HG02759 (cell line): ENCODE results near the gene PCYT1B.
A peak's percentile ranks its signal among the peaks of the same experiment; 100 is the strongest.
"Not testable (repeated sequence)": the region's sequence is repeated elsewhere in the genome, so short reads cannot be mapped to it uniquely, and the experiment has no call there.

ENCODE experiments used
- ATAC-seq: cut with Tn5 transposase; IDR thresholded peaks from one replicate; pipeline ENCODE4 v1.9.1; 2021; ENCODE audit warnings: mild to moderate bottlenecking, moderate library complexity; ENCODE audit not compliant: unreplicated experiment

PCYT1B gene

DNA sequence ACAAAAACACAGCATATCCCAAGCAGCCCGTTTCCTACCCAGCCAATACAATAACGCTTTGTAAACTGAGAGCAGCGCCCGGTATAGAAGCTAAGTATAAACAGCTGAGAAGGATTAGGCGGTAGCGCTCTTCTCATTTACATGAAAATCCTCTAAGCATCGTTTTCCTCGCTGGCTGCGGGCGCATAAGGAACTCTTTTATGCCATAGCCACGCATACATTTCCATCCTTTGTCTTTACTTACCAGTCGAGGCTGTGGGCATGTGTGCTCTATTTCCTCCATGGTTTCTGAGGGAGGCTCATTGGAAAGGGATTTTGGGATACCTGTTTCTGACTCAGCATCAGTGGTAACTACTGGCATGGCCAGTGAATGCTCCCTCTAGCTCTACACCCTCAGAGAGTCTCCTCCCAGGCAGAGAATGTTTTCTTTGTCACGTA is 383 bp downstream of the PCYT1B start:
- peak; percentile 7 for ATAC-seq

DNA sequence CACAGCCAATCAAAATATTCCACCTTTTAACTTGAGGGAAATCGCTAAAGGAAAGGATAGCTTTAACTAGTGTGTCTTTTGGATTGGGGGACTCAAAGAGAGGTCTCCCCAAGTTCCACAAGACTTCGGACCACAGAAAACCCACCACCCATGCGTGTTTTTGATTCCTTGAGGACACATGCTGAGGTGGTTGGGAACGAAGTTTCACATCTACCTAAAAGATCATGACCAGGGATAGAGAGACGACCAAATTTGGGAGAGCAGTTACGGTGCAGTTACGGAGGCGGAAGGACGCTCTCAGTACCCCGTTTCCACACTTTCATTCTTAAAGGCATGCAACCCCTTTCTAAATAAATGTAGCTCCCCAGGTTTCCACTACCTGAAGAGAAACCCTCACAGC is 1.1 kb downstream of the PCYT1B start:
- no peak for ATAC-seq

DNA sequence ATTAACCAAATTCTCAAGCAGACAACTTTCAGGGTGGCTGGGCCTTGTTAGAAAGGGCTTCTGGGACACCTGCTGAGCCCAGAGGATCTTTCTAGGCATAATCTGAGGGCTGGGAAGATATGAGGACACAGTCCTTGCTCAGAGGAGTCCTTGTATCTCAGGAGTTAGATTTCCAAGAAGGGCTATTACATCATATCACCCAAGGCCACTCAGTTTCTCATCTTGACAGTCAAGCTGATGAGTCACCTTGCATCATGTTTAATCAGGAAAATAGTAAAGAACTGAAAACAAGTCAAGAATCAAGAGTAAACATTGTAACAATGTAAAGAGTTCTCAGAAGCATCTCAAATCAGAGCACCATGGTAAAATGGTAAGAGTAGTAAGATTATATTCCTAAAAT is 4.0 kb downstream of the PCYT1B start:
- no peak for ATAC-seq

DNA sequence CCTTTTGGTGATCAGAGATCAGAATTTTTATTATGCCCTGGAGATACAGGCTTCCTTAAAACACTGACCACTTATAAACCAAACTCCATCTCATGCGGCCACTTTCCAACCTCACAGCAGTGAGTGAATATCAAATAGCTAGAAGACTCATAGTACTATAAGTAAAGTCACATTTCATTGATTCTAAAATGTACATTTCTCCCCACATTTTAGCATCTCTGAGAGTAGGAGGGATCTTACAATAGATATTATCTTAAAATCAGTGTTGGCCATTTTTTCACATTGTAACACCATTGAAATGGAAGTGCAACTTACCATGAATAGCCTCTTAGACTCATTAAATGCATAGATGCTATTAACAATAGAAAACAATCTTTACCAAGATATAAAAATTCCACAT is 17.4 kb downstream of the PCYT1B start:
- no peak for ATAC-seq

DNA sequence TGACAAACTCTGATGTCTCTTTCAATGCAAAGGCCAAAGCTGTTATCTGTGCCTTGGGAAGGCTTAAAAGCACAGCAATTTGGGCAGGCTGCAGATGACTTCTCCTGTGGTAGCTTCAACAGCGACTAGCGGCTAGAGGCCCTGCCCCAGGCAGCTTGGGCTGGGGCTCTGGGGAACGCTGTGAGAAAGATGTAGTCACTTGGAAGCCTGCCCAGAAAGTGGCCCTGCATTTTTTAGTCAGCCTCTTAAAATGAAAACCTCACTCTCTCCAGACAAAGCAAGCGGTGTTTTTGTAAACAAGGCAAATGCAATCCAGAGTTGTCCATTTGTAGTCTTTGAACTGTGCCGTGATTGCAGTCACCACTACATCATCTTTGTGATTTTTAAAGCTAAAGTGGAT is 27.5 kb downstream of the PCYT1B start:
- no peak for ATAC-seq

DNA sequence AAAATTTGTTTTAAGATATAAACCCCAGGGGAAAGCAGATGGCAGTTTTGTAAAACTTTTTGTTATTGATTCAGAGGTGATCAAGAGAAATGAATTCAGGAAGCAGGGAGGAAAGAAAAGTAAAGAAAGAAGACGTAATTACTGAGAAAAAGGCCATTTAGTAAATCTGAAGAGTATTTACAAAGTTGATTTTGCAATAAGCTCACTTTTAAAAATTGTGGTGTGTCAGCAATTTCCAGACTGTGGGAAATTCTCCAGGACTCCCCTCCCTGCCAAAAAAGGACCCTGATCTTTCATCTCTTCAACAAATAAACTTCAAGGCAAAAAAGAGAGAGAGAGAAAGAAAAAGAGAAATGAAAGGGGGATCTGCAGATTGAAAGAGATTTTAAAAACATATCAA is 36.6 kb downstream of the PCYT1B start:
- no peak for ATAC-seq

DNA sequence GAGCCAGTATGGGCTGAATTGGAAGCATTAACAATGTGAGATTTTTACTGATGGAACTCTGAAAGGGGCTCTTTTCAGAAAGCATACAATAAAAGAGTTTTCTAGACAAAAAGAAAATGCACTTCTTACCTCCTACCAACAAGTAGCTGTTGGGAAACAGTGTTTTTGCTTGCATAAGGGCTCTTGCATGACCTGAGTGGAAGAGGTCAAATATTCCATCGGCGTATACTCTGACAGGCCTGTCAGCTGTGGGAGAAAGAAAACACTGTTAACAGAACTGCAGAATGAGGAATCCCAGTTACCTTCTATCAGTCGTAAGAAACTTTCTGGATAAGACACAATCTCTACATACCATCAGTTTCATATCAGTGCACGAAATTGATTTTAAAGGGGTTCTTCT is 39.5 kb downstream of the PCYT1B start:
- no peak for ATAC-seq

DNA sequence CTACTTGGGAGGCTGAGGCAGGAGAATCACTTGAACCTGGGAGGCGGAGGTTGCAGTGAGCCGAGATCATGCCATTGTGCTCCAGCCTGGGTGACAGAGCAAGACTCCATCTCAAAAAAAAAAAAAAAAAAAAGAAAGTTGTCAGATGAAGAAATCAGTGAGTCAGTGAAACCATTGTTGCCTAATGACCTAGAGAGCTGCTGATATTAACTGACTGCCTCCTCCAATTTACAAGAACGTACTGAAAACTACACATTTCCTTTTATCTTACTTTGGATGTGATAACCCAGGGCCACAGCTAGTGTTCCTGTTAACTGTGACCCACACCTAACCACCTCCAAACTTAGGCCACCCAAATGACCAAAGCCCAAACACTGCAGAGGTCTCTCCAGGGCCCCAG is 41.2 kb downstream of the PCYT1B start:
- ATAC-seq, result not testable (repeated sequence)

DNA sequence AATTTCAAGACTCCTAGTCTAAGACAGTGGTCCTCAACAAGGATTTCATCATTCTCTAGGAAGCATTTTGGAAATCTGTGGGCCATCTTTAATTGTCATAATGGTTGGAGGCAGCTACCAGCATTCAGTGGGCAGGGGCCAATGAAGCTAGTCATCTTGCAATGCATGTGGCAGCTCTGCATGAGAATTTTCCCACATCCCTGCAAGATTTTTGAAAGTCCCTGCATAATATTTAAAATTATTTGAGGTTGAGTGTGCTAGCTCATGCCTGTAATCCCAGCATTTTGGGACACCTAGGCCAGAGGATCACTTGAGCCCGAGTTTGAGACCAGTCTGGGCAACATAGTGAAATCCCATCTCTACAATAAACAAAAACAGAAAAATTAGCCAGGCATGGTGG is 44.0 kb downstream of the PCYT1B start:
- no peak for ATAC-seq

DNA sequence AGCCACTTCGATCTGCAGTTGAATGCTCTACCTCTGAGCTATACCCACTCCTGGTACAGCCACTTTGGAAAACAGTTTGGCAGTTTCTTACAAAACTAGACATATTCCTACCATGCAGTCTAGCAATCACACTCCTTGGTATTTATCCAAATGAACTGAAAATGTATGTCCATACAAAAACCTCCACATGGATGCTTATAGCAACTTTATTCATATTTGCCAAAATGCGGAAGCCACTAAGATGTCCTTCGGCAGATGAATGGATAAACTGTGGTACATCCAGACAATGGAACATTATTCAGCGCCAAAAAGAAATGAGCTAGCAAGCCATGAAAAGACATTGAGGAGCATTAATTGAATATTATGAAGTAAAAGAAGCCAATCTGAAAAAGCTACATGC is 45.3 kb downstream of the PCYT1B start:
- no peak for ATAC-seq

DNA sequence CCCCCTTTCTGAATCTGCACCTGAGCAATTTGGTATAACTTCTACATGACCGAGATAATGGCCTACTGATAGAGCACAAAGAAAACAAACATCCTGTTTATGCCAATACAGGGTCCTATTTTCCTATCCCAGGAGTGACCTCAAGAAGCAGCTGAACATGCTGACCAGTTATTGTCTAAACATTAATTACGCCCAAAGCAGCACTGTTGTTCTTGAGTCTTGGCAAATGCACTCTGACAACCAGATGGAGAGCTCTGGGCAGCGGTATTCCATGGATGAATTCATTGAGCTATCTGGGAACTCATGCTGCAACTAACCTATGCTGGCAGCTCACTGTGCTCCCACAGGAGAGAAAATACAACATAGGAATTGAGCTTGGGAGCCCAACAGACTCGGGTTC is 52.6 kb downstream of the PCYT1B start:
- ATAC-seq, result no peak

DNA sequence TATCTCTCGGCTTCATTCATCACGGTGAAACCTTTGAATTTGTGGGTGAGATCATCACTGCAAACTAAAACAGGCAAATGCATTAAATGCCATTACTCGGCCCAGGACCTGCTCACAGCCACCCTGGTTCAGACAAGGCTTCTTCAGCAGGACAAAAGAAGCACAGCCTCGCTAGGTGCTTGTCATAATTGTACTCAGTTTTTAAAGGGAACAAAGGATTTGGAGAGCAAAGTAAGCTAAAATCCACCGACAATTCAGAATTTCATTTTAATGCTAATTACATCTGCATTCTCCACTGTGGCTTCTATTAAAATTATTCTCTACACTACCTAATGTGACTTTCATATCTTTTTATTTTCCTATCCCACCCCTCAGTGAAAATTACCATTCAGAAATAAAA is 57.0 kb downstream of the PCYT1B start:
- ATAC-seq, result no peak

DNA sequence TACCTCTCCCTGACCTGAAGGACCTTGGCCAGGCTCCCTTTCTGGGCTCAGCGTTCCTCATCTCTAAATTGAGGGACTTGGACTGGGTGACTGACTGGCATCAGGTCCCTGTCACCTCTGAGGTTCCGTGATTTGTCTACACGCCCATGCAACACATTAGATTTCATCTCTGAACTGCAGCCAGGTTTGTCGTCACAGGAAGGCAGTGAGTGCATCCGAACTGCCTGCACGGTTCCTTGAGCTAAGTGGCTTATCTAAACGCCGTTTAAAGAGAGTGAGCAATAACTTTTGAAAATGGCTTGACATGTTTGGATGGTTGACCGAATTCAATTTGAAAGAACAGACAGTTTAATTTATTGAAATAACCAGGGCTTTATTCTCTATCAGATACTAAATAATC is 70.1 kb downstream of the PCYT1B start:
- no peak for ATAC-seq

DNA sequence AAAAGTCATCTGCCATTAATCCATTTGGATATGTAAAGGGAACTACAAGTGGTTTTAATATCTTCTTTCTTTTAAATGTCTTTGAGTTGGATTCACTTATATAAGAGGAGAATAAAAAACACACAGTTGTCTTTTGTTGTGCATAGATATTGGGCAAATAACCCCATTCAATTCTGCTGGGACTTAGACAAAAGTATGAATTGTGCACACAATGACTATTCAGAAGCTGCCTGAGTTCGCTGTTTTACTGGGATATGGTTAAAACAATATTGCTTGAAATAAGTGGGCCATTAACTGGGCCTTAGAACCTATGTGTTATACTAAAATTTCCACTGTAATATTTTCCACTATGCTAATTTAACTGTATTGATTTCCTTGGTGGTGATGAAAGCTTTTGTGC is 71.7 kb downstream of the PCYT1B start:
- no peak for ATAC-seq

DNA sequence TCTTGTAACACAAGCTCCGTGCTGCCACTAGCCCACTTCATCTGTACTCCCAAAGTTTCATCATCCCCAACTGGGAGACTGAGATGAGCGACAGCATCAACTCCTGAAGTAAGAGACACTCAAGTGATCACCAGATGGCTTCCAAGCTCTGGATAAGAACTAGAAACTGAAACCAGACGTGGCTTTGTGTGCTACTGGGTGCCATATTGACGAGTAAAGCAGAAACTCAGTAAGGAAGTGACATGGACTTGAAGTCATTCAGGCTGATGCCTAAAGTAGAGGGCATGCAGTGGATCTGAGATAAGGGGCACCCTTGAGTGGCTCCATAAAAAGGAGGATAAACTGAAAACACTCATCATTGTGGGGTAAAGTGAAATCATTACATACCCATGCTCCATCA is 72.4 kb downstream of the PCYT1B start:
- ATAC-seq, result no peak

DNA sequence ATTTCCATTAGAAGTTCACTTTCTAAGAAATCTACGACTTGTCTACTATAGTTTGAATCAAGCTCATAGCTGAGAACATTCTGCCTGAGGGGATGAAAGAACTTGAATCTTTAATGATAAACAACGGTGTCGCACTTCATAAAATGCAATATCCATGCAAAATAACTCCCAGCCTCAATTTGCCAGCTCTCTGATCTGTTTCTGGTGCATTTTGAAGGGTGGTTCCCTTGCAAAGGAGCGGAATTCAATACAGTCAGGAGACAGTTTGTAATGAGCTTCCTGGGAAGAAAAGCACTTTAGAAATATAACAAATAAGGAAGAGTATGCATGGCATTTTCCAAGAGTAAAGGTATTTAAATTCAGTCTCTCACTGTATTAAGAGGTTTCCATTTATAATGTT is 80.0 kb downstream of the PCYT1B start:
- no peak for ATAC-seq

DNA sequence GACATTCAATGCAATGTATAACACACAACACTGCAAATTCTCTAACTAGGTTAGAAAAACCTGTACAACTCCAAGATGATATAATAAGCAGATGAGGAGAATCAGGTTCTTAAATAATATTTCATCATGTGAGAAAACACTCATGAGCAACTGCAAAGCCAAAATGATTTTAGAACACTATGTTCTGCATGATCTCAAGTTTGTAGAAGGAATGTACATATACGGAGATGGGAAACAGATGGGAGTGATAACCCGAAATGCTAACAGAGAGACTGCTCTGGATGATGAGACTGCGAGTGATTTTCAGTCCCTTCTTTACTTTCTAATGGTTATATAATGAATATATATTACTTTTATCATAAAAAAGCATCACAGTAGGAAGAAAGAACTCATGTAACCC is 80.9 kb downstream of the PCYT1B start:
- ATAC-seq, result no peak

DNA sequence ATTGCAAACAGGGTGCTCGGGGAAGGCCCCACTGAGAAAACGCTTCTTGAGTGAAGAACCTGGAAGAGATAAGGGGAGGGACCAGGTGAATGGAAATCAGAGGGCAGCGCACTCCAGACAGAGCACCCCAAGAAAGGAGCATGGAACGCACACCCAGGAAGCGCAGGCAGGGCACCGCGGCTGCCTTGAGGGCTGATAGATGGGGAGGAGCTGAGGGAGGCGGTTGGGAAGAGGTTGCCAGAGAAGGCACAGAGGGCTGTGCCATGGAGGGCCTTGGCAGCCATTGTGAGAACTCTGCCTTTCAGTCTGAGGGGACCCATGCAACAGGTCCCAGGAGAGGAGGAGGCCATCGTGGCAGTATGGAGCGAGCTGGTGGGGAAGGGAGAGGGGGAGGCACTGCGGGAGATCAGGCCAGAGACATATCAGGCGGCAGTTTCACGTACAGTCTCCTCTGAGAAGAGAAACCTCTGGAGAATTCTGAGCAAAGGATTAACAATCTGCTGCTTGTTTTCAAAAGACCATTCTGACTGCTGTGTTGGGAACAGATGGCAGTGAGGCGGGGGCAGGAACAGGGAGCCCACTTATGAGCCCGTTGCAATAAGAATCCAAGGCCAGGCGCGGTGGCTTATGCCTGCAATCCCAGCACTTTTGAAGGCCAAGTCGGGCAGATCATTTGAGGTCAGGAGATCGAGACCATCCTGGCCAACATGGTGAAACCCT is 83.7 kb downstream of the PCYT1B start:
- no peak for ATAC-seq

DNA sequence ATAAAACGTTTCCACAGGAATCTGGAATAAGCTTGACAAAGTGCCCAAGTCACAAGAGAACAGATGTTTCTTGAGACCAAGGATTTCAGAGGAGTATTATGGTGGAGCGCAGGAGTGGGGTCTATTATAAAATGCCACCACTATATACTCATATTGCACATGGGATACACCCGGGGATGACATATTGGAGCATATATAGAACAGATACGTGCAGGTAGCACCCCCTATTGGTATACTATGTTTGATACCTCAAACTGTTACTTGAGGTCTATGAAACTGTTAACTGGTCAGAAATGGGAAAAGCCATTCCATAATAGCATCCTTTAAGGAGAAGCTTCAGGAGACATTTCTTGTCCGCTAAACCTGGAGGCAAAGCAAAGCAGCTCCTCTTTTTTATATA is 86.0 kb downstream of the PCYT1B start:
- no peak for ATAC-seq

DNA sequence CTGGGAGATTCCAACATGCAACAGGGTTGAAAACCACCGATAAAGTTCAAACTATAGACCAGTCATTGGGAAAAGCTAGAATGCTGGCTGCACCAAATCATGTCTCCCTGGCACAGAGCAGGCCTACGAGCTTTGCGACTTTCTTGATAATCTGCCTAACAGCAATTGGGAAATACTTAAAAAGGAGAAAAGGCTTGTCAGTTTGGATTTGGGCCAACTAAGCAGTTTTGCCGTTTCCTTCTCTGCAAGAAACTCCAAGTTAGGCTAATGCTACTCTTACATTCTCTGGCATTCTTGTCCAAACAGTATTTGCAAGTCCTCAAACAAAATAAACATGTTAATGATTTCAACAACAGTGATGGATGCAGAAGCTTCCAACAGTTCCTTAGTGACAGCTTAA is 94.1 kb downstream of the PCYT1B start:
- no peak for ATAC-seq

DNA sequence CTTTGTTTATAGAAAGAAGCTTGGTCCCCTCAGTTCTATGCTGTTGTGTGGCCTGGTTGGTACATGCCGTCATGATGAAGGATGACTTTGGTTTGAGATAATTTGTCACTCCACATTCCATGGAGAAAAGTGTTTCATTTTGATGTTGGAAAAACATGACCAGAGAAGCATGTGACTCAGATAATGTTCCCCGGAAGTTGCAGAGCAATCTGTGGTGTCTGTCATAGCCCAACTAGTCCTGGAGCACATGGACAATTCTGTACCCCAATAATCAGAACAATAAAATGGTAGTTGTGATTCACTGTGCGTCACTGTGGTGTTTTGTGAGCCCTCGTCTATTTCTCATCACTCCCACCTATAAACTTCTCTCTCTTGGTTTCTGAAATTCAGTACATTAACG is 97.0 kb downstream of the PCYT1B start:
- no peak for ATAC-seq

DNA sequence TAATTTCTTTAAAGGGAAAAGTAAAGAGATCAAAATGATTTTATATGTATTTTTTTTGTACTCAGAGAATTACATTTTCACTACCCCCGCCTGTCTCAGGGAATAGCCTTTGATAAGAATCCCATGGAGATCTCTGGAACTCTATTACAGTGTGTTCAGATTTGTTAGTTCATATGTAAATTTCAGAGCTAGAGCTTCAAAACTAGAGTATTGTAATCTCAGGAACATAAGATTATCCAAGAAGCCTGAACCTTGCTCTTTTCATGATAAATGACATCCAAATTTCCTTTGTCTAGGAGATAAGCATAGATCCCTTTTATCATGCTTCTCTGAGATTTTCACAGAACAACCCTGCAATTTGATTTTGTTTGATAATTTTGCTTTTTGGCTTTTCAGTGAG is 99.2 kb downstream of the PCYT1B start:
- no peak for ATAC-seq

DNA sequence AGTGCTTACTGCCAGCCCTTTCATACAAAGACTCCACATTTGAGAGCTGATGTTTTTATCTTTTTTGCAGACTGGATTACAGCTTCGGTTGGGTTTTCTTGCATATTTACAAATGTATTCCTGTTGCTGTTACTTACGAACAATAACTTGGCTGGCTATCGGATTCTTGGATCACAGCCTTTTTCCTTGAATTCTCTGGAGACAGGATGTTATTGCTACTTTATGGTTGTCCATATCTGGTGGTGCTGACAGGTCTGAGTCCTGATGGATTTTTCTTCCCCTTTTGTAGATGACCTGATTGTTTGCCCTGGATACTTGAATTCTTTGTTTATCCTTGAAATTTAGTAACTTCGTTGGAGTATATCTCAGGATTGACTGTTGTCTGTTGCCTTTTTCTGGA is 104.4 kb downstream of the PCYT1B start:
- no peak for ATAC-seq
